GM13977 (cell line): ENCODE results near the gene KIAA0586.

ENCODE experiments used
- DNase-seq: peaks from one replicate; pipeline ENCODE4 v3.0.0; 2012; ENCODE audit warnings: low spot score
- CTCF ChIP-seq: IDR thresholded peaks from 2 replicates; pipeline ENCODE4 v1.5.1; 2012; ENCODE audit warnings: mild to moderate bottlenecking, control low read depth; ENCODE audit not compliant: insufficient read depth; ENCODE audit errors: extremely low read depth, missing control alignments
- in situ Hi-C: fragments of 300-500 bp; cut with MboI; formaldehyde crosslinking; loops from one replicate; pipeline ENCODE4 v1.12.0; 2022; ENCODE audit warnings: low sequenced_read_pairs, low pct_unique_long_range_greater_than_20kb, mixed read lengths, inconsistent platforms; ENCODE audit not compliant: unreplicated experiment

The KIAA0586 gene

GRCh38 chr14:58428118-58428683 is 682 bp downstream of the KIAA0586 start:
- DNase-seq, result no peak
- in situ Hi-C loops, result no loop called here

GRCh38 chr14:58430156-58430555 is 2.6 kb downstream of the KIAA0586 start:
- TF ChIP-seq CTCF, result no peak
- in situ Hi-C loops, result no loop called here
- DNase-seq, result no peak

More at GRCh38 chr14:58428118-58428683, 682 bp downstream of the KIAA0586 start:
- no peak for TF ChIP-seq CTCF

GRCh38 chr14:58439476-58439875 is 12.0 kb downstream of the KIAA0586 start:
- in situ Hi-C loops, result no loop called here

GRCh38 chr14:58444627-58445026 is 17.1 kb downstream of the KIAA0586 start:
- TF ChIP-seq CTCF, result no peak
- in situ Hi-C loops, result no loop called here
- DNase-seq, result no peak

More at GRCh38 chr14:58439476-58439875, 12.0 kb downstream of the KIAA0586 start:
- DNase-seq, result no peak
- TF ChIP-seq CTCF, result no peak

- no peak for DNase-seq
- in situ Hi-C loops, result no loop called here
- TF ChIP-seq CTCF, result no peak
Observed at GRCh38 chr14:58455593-58456265, 28.2 kb downstream of the KIAA0586 start.

- TF ChIP-seq CTCF, result no peak
- in situ Hi-C loops, result no loop called here
- no peak for DNase-seq
Observed at GRCh38 chr14:58460772-58461171, 33.3 kb downstream of the KIAA0586 start.
